Stimulated activated CD8-positive, alpha-beta memory T cell treated with anti-CD3 and anti-CD28 coated beads, Interleukin-7, amount 100 ng/mL, for 1 hour (primary cell): Measurements from ENCODE around the gene HPS4.
"Not testable (repeated sequence)": the region's sequence is repeated elsewhere in the genome, so short reads cannot be mapped to it uniquely, and the experiment has no call there.

Source experiments
- DNase-seq, 2 donors: peaks; one replicate each; pipeline ENCODE4 v3.0.0-alpha.2; 2020; ENCODE audit warnings: low read depth in 2 of 2

Gene HPS4

DNA sequence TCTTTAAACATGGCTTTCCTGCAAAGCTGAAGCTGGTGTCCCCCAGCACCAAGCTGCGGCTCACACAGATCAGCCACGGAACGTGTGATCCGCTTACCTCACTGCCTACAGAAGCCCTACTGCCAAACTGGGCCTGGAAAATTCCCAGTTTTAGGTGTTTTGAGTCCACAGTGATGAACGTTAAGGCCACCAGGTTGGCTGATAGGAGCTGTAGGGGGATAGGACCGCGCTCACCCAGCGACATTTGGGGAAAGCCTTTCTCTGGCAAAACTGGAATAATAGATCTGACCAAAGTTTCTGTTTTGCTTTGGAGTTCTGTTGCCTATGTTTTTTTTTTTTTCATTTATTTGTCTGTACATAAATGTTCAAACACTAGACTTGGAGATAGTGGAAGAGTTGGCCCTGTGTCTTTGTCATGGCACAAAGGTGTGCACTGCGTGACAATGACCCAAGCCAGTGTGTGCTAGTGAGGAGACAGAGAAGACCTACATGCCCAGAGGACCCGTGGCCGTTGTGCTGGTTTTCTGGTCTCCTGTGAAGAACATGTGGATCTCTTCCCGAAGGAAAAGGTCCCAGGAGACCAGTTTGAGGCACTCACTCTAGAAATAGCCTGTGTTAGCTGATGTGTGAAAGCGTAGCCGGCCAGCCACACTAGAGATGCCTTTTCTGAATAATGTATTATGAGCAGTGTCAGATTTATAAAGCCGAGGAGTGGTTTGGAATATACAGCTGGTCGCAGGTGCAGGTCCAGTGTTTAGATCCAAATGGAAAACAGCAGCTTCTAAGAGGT lies 39.5 kb downstream of the HPS4 start:
- DNase-seq, result no peak

DNA sequence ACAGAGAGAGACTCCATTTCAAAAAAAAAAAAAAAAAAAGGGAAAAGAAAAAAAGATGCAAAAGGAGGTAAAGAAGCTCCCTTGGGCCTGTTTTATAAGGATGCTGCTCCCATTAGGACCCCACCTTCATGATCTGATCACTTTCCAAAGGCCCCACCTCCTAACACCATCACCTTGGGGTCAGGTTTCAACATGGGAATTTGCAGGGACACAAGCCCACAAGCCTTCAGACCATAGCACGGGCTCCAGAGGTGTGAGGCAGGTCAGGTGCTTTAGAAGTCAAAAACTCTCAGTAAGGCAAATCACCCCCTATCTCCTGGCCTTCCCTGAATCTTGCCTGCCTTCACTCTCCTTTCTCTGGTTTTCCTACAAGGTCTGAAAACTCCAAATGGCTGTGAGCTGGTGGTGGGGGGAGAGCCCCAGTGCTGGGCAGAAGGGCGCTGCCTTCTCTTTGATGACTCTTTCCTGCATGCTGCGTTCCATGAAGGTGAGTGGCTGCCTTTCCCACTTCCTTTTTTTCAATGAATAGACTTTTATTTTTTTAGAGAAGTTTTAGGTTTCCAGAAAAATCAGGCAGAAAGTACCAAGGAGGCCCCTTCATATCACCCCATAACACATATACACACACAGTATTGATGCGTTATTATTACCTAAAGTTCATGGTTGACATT lies 41.4 kb downstream of the HPS4 start:
- DNase-seq, result no peak

DNA sequence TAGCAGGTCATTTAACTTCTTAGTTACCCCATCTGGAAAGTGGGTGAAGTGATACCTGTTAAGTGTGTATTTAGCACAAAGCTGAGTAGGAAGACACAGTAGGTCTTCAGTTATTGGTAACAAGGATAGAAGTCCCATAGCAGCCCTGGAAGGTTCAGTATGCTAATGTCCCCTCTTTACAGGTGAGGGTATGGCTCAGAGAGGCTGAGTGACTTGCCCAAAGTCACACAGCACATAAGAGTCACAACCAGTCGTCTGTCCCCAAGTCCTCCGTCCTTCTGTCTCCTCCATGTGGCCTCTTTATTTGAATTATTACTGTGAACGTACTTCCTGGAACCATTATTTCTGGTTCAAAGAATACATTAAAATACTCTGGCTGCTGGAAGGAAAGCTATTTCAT lies 44.0 kb downstream of the HPS4 start:
- DNase-seq, result no peak

DNA sequence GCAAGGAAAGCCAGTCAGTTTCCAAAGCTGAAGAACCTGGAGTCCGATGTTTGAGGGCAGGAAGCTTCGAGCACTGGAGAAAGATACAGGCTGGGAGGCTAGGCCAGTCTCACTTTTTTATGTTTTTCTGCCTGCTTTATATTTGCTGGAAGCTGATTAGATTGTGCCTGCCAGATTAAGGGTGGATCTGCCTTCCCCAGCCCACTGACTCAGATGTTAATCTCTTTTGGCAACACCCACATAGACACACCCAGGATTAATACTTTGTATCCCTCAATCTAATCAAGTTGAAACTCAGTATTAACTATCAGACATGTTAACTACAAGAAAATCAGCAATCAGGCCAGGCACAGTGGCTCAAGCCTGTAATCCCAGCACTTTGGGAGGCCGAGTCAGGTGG lies 44.8 kb downstream of the HPS4 start:
- DNase-seq, result not testable (repeated sequence)

DNA sequence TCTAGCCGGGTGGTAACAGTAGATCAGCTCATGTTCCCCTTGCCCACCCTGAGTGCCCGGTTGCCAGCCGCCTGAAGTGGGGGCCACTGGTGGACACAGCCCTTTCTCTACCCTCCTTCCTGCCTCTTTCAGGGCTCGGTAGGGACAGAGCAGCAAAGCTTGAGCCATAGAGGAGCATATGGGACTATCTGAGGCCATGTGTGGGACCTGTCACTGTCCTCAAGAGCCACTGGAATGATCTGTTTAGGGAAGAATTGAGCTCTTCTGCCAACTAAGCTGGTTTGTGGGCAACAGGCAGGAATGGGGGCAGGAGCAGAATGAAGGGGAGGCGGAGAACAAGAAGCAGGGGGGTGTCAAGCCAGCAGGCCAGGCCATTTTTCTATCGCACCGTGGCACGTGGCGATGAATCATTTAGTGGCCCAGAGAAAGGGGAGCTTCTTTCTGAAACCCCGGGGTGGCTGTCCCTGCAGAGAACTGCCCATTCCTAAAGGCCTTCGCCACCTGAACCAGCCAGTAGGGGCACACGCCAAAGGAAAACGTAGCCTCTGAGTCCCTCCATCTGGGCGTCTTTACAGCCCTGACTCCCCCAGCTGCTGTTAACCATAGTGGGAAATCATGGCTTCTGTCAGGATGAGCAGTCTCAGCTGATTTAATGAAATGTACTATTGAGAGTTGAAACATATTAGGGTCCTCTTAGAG lies 45.7 kb downstream of the HPS4 start:
- DNase-seq, result no peak

DNA sequence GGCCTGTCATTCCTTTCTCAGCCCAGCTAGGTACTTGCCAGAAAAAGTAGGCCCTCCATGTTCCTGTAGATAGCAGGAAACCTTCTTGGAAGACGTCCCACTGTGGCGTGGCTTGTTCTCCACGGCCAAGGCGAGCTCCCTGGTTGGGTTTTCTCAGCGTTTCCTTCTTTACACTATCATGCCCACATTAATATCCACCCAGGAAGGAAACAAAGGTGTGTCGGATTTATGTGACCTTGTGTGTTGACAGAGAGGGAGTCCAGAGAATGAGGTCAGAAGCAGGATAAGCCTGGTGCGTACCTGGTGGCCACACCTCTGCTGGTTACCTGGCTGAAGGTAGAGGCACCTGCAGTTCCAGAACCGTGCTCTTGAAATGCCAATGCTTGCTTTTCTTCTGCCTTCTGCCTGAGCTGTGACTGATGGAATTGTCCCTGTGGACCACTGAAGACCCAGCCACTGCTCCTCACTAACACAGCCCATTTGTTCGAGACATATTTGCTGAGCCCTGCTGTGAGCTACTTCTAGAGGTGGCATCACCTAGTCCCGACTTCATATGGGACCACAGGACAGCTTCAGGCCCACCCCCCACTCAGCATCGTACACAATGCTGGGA lies 46.6 kb downstream of the HPS4 start:
- DNase-seq, result no peak

DNA sequence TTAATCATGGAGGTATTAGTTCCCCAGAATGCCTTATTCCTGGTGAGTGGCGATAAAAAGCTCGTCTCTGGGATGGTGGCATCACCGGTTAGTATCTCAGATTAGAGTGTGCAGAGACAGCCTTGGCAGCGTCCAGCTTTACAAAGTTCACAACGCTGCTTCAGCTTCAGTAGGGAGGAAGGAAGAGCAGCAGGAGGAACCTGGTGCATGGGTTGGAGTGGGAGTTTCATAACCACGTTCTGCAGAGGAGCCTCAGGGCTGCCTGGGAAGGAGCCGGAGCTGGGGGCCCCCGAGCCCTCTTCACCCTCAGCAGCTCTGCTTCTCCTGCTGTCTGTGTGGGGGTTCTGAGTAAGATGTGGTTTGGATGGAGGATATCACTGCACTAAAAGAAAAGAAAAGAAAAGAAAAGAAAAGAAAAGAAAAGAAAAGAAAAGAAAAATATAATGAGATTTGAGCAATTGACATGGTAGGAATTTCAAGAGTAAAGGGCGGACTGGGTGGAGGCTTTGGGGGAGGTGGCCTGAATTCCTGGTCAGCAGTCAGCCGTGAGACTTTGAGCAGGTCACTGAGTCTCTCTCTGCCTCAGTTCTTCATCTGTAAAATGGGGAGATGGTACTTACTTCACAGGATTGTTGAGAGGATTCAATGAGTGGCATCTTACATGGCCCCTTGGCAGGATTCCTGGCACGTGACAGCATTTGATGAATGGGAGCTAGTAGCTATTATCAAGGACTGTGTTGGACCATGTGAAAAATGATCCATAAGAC lies 48.1 kb downstream of the HPS4 start:
- DNase-seq, result no peak

DNA sequence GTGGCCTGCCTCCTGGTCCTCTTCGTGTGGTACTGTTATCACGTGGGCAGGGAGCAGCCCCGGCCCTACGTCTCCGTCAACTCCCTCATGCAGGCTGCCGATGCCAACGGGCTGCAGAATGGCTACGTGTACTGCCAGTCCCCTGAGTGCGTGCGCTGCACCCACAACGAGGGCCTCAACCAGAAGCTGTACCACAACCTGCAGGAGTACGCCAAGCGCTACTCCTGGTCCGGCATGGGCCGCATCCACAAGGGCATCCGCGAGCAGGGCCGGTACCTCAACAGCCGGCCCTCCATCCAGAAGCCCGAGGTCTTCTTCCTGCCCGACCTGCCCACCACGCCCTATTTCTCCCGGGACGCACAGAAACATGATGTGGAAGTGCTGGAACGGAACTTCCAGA lies 49.8 kb downstream of the HPS4 start:
- no peak for DNase-seq

DNA sequence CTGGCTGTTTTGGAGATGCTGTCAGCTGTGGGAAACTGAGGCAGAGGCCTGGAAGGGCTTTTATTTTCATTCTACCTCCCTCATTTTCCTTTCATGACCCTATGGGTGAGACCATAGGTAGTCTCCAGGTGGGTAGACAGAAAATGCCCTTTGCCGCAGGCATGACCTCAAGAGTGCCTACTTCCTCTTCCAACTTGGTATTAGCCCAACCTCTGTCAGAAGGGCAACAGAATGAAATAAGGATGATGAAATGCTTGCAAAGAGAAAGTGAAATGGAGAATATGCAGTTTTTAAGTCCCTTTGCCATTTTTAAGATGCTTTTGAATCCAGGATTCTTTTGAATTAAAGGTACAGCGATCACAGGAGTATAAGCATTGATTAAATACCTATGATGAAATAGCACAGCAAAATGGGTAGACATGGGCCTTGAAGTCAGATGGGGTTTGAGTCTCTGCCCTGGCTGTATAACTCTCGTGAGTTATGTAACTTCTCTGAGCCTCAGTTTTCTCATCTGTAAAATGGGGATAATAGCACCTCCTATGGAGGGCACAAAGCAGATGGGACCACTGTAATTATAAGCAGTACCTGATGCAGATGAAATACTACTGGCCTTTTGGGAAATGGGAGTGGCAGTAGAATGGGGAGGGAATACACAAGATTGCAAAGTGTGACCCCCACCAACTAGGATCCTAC lies 50.8 kb downstream of the HPS4 start:
- DNase-seq, result no peak

DNA sequence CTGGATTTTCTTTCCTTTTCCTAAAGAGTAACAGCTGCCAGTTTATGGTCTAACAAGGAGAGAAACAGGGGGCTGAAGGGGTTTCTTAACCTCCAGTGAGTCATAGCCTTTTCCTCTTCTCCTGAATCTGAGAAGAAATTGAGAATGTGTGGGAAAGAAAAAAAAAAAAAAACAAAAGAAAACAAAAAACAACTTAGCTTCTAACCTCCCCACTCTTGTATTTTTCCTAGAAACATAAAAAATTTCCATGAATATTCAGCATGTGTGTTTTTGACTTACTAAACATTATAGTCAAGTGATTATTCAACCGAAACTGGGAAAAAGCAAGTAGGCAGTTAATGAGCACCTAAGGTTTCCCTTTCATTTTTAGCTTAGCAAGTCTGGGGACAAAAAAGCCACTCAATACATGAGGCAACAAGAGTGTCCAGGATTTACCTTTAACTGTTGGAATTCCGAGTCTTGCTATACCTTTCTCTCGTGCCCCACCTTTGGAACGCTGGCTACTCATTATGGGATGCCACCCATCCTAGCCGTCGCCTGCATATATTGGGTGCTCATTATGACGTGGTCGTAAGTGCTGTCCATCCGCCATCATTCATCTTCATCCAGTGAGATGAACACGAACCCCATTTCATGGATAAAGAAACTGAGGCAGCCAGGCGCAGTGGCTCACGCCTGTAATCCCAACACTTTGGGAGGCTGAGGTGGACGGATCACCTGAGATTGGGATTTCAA lies 52.2 kb downstream of the HPS4 start:
- DNase-seq, result no peak

DNA sequence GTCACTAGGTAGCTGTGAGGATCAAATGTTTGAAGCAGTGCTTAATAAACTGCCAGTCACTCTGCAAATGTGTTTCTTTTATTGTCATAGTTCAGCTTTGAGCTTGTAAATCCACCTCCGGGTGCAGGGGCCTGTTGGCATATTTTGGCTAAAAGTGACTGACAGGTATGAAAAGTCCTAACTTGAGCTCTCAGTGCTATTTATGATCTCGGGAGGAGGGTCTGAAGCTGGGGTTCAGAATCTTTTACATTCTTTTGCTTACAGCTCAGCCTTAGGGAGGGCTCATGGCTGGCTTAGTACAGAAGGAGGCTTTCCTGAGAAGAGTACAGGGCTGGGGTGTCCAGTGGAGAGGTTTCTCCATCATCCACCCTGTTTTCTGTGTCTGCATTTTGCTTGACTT lies 53.0 kb downstream of the HPS4 start:
- no peak for DNase-seq

DNA sequence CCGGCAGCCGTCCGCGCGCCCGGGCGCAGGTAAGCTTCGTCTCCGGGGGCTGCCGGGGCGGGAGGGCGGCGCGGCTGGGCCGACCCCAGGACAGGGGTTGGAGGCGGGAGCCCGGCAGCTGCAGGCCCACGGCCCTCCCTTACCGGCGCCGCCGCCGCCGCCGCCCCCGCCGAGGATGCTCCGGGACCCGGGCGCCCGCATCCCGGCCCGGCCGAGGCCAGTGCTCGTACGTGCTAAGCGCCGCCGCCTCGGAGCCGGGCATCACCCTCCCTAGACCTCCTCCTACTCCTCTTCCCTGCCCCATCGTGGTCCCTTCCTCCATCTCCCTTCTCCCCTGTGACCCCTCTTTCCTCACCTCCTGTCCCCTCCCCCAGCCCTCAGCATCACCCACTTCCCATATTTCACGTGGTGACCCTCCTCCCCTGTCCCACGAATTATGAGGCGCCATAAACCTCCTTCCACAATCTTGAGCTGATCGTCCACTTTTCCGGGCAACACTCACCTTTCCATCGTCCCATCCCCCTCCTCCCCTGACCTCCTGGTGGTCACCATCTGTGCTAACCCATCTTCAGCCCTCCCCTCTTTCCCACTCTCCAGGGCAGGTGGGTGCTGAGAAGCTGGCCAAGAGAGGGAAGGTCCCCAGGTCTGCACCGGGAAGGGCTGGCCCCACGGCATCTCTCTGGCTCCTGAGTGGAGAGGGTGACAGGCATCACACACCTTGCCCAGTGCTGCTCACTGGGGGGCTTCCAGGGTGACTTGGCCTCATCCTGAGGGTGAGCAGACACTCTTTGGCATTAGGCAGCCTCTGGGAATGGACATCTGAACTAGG lies 53.9 kb downstream of the HPS4 start:
- no peak for DNase-seq

DNA sequence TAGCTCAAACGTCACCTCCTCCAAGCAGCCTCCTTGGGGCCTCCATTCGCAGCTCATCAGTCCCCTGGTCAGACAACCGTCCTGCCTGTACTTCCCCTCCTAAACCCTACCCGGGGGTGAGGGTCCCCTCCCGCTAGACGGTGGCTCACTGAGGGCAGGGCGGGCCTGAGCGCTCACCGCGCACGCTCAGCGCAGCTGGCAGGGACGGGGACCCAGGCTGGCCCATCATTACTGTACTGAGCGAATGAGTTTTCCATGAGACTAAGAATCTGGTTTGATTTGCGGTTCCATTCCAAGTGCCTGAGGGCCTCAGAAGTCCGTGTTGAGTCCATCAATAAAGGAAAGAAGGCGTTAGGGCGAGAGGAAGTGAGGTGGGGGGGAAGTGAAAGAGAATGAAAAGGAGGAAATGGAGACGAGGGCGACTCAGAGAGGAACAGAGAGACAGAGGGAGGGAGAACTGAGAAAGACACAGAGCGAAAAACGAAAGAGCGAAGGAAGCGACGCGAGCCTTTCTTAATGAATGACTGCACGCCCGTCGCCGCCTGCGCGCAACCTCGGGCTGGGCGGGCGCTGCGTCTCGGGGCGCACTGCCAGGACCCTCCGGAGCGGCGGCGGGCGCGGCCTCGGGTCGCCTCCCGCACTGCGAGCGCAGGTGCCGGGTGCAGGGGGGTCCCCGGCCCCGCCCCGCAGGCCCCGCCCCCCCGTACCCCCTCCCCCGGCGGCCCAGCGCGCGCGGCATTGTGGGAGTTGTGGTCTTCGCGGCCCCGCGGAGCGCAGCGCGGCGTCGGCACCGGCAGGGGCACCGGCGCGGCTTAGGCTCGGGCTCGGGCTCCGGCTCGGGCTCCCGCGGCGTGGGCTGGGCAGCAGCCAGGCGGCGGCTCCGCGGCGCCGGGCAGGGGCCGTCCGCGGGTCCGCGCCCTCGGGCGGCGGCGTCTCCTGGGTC lies 54.8 kb downstream of the HPS4 start, which contains the start of gene ASPHD2:
Gene ASPHD2, plus strand, starts transcription at position 746 of the 943 bp plus-strand sequence. CDS start 4,356 bp downstream, outside the sequence.
- peak; percentile 57 to 59 for DNase-seq

DNA sequence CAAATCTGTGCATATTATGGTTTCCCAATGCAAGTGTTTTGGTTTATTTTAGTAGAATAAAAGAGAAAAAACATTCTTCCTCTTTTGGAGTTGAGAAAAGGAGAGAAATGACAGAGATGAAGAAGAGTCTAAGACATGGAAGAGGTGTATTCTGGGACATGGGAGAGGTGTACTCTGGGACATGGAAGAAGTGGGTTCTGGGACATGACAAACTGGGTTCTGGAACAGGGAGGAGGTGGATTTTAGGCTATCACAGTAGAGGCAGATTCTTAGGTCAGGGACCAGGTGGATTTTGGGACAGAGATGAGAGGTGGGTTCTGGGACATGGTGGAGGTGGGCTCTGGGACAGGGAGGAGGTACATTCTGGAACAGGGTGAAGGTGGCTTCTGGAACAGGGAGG lies 56.7 kb downstream of the HPS4 start:
- DNase-seq, result no peak

DNA sequence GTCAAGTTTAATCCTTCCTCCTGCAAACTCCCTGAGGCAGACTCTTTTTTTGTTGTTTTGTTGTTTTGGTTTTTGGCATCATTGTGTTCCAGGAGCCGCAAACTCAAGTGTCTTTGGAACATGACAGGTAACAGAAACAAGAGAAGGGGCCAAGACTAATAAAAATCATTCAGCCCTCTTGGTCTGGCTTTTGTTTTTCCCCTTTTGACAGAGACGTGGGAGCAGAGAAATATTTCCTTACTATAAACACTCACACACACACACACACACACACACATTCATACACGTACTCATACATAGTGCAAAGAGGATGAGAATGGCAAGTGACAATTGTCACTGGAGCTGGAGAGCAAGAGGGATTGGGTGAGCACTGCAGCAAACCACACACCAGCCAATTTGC lies 65.0 kb downstream of the HPS4 start:
- no peak for DNase-seq

DNA sequence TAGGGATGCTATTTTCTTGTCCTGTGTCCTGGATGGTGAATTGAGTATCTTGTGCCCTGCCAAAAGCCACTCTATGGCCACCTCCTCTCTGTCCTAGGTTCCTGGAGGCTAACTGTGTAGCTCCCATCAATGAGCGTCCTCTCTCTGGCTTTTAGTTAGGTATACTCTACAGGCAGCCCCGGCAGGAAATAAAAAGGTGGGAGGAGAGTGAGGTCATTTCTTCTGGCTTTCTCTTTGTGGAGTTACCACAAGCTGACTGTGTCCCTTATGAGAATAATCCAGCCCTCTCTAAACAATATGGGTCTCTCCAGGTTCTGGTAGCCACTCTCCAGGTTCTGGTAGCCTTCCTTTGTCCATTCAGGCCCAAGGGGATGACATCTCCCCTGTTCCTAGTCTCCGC lies 66.2 kb downstream of the HPS4 start:
- no peak for DNase-seq

DNA sequence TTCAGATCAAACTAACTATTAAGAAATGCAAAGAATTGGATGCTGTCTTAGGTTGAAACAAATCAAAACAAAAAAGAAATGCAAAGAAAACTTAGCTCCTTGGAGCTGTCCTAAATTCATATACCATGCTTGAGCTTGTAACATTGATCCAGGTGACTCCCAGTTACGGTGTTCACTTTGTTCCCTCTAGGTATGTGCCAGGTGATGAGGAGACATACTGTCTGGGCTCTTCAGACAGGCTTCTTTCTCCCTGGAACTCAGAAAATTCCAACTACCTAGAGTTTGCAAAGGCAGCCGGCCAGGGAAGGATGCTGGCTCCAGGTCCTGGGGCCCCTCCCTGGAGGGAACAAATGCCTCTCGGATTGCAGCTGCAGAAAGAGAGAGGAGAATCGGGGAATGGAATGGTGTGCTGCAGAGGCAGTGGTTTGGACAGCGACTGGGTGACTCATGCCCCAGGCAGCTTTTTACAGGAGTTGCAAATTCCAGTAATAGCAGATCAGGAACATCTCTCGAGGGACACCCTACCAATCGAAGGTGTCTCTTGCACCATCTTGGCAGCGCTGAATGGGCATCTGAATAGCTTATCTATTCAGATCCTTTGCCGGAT lies 66.8 kb downstream of the HPS4 start:
- no peak for DNase-seq

DNA sequence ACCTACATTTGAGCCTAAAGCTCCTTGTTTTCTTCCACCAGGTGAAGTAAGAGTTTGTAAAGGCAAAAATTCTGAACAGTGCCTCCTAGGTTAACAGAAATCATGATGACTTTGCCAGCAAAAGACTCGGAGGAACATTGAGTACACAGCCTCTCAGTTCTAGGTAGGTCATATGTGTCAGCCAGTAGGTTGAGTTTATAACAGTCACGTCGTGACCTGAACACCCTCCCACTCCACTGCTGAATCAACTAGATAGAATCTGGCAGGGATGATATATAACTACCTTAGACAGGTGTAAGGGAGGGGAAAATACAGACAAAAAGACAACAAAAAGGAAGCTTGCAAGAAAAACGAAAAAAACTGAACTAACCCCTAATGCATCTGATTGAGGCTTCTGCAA lies 67.3 kb downstream of the HPS4 start:
- DNase-seq, result no peak
